H54 (cell line): ENCODE data around the gene PALD1.

Experiments used
- DNase-seq: peaks from one replicate; pipeline ENCODE4 v3.0.0; 2011; ENCODE audit warnings: low spot score, mixed read lengths; ENCODE audit not compliant: insufficient read length
- FAIRE-seq: peaks from 3 replicates; lab custom pipeline; 2011; peaks lifted over from hg19 to GRCh38; lab: Jason Lieb, UNC
- POLR2A ChIP-seq: IDR thresholded peaks from 2 replicates; pipeline ENCODE4 v1.6.1; 2011; ENCODE audit warnings: low read depth, mild to moderate bottlenecking, low read length

The PALD1 gene

GRCh38 chr10:70498970-70499835 is 20.6 kb downstream of the PALD1 start:
- DNase-seq = no peak
- FAIRE-seq = no peak

DNA sequence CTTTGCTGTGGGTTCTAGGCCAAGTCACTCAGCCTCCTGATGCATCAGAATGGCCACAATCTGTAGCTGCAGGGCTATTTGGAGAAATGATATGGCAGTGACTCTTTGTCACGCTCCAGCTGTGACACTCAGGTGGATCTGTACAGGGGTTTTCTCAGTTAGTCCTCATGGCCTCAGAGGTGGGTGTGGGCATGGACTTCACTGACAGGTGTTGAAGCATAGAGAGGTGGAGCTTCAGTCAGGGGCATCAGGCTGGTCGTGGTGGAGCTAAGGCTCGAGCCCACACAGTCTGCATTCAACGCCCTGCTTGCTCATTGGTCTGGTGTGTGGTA is 21.2 kb downstream of the PALD1 start:
- DNase-seq (no peak), FAIRE-seq (no peak)
- no peak for TF ChIP-seq POLR2A

More at GRCh38 chr10:70498970-70499835, 20.6 kb downstream of the PALD1 start:
- no peak for TF ChIP-seq POLR2A

- no peak for FAIRE-seq
Measured at GRCh38 chr10:70500368-70500767, 21.8 kb downstream of the PALD1 start.

GRCh38 chr10:70500812-70501301 is 22.3 kb downstream of the PALD1 start:
- no peak for TF ChIP-seq POLR2A
- DNase-seq (no peak), FAIRE-seq (no peak)

More at GRCh38 chr10:70500368-70500767, 21.8 kb downstream of the PALD1 start:
- no peak for DNase-seq
- no peak for TF ChIP-seq POLR2A

GRCh38 chr10:70502406-70502805 is 23.8 kb downstream of the PALD1 start:
- DNase-seq (no peak), FAIRE-seq (no peak)
- no peak for TF ChIP-seq POLR2A

- TF ChIP-seq POLR2A = no peak
- FAIRE-seq = no peak
- no peak for DNase-seq
Measured at GRCh38 chr10:70503776-70504175, 25.2 kb downstream of the PALD1 start.

DNA sequence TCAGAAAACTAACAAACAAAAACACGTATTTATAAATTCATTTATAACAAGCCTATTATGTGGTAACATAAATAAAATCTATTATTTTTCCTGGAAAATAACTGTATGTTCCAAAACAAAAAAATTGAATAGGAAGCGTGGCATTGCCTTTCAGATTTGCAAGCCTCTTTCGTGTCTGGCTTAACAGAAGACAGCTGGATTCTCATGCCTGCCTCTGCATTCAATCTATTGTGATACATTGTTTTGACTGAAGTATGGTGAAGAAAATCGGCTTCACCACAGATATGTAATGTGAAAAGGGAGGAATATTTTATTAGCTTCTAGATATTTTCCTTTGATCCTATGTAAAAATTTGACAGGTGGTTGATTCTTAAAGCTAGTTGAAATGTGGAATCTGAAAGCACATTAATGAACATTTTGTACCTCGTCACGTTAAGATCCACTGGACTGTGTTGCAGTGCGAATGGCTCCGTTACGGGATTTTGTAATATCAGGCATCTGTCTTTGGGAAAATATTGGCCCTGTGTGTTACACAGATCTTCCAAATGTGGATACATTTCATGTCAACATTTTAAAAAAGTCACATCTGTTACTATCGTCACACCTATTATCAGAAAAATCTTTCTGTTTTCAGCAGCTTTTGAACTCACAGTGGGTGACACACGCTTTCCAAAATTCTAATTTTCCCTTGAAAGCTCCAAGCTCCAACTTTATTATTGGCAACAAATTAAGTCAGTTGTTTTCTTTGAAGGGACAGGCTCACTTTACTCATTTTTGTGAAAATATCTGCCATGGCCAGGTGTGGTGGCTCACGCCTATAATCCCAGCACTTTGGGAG is 26.2 kb downstream of the PALD1 start:
- DNase-seq = no peak
- TF ChIP-seq POLR2A = no peak
- FAIRE-seq = no peak

- FAIRE-seq (no peak), DNase-seq (no peak)
- TF ChIP-seq POLR2A = no peak
Measured at GRCh38 chr10:70505908-70506307, 27.3 kb downstream of the PALD1 start.

- no peak for DNase-seq
- no peak for FAIRE-seq
- TF ChIP-seq POLR2A = no peak
Measured at GRCh38 chr10:70507966-70508365, 29.4 kb downstream of the PALD1 start.

DNA sequence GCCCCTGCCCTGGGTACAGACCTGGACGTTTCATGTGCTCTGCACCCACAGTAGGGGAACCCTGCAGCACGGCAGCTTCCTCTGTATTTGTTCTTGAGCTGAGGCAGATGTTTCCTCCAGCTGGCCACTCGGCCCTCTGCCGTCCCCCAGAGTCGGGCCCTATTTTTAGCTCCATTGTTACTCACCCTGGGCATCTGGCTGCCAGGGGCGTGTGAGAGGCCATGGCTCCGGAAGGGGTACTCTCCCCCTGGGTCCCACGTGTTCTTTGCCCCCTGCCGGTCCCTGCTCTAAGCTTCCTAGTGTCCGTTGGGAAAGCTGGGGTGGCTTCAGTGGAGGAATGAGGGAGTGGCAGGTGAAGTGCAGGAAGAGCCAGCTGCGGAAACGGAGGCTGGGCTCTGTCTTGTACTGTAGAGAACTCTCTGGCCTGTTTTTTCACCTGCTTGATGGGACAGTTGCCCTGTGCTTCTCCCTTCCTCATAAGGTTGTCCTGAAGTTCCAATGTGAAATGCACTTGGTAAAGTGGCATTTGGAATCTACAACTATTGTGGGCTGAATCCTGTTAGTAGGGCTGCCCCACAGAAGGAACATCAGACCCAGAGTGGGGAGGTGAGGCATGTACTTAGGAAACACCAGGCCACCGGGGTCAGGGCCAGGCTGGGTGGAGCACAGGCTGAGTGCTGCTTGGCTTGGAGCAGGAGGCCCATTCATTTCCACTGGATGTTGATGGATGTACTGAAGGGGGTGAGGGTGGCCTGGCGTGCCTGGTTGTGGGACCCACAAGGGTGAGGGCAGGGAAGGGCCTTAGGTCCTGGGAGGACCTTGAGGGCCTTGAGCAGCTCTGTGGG is 30.6 kb downstream of the PALD1 start:
- DNase-seq = no peak
- no peak for FAIRE-seq

DNA sequence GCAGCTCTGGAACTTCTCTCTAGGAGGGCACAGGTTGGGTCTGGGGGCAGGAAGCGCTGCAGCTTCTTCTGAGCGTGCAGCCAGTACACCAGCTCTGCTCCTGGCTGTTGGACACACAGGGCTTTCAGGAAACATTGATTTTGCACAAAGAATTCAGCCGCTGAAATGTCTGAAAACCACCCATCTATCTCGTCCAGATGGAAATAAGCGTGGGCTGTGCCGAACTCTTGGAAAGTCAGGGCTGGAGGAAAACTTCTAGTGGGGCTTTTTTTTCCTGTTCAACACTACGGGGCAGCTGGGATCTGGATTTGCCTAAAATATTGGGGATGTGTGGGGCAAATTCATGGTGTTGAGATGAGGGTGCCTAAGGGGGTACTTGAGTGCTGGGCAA is 31.2 kb downstream of the PALD1 start:
- TF ChIP-seq POLR2A = no peak
- FAIRE-seq (no peak), DNase-seq (no peak)

More for the DNA sequence above, 30.6 kb downstream of the PALD1 start:
- TF ChIP-seq POLR2A = no peak

DNA sequence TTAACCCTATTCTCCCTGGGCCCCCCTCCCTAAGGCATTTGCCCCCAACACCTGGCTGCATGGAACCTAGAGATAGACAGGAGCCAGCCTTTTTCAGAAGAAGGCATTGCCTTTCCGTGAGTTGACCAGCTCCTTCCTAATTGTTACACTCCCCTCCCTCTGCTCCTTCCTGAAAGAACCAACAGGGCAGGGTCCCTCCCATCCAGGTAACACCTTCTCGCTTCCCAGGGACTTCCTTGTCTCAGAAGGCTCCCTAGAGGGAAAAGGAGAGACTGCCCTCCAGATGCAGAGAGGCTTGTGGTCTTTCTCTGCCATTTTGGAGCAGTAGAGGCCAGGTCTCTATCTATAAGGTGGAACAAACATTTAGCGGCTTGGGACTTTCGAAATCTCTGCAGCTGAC is 31.9 kb downstream of the PALD1 start:
- TF ChIP-seq POLR2A = no peak
- FAIRE-seq (no peak), DNase-seq (no peak)

DNA sequence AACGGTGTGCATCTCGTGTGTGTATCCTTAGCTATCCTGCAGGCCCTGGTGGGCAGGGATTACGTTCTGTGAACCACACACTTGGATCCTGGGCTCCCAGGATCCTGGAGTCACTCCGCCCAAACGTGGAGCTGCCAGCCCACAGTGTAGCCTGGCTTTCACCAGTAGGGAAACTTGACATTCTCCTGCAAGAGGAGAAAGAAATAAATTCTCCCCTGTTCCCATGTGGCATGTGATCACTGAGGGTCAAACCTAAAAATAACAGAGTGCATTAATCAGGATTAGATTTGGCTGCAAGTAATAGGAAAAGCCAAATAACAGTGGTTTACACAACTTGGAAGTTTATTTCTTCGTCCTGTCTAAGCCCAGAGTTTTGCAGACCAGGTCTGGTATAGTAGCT is 32.3 kb downstream of the PALD1 start:
- no peak for DNase-seq
- no peak for TF ChIP-seq POLR2A
- FAIRE-seq = no peak
